Mucosa of stomach (tissue), 1 donor: ENCODE measurements around the gene FAF1.

ENCODE experiments used
- H3K27me3 ChIP-seq: one replicate; pipeline ENCODE4 v1.7.0; 2013; ENCODE audit warnings: mild to moderate bottlenecking, low read length; ENCODE audit not compliant: control insufficient read depth, insufficient read depth
- H3K36me3 ChIP-seq: one replicate; pipeline ENCODE4 v1.7.0; 2013; ENCODE audit warnings: low read length; ENCODE audit not compliant: control insufficient read depth, insufficient read depth
- H3K4me1 ChIP-seq: one replicate; pipeline ENCODE4 v1.7.0; 2013; ENCODE audit warnings: mild to moderate bottlenecking, low read length; ENCODE audit not compliant: control insufficient read depth, insufficient read depth
- H3K4me3 ChIP-seq: one replicate; pipeline ENCODE4 v1.7.0; 2013; ENCODE audit warnings: low read length
- H3K9ac ChIP-seq: one replicate; pipeline ENCODE4 v1.7.0; 2013; ENCODE audit warnings: mild to moderate bottlenecking, low read length, moderate library complexity
- H3K9me3 ChIP-seq: one replicate; pipeline ENCODE4 v1.7.0; 2013; ENCODE audit warnings: mild to moderate bottlenecking, low read length, moderate library complexity; ENCODE audit not compliant: control insufficient read depth
- donor health status: Pancreatic carcinoma.

The FAF1 gene

GRCh38 chr1:50989694-50990093 lies 29.6 kb upstream of the FAF1 start:
- H3K4me1 ChIP-seq = no peaks in the 10 kb centered on the region
- H3K9ac ChIP-seq = no peak overlapping the region
- H3K36me3 ChIP-seq = no peaks in the 10 kb centered on the region
- no peaks in the 10 kb centered on the region for H3K27me3 ChIP-seq
- no peaks in the 10 kb centered on the region for H3K9me3 ChIP-seq
- no peak overlapping the region for H3K4me3 ChIP-seq

- Histone ChIP-seq H3K36me3 (no peaks in the 10 kb centered on the region), H3K4me3 (no peak overlapping the region), H3K9ac (no peak overlapping the region), H3K27me3 (no peaks in the 10 kb centered on the region), H3K9me3 (no peaks in the 10 kb centered on the region), H3K4me1 (no peaks in the 10 kb centered on the region)
Measured at GRCh38 chr1:50986653-50987052, 26.6 kb upstream of the FAF1 start.

GRCh38 chr1:50985094-50985493 lies 25.0 kb upstream of the FAF1 start:
- Histone ChIP-seq H3K9me3 (no peaks in the 10 kb centered on the region), H3K27me3 (no peaks in the 10 kb centered on the region), H3K36me3 (no peaks in the 10 kb centered on the region), H3K9ac (no peak overlapping the region), H3K4me3 (no peak overlapping the region), H3K4me1 (no peaks in the 10 kb centered on the region)

GRCh38 chr1:50983219-50983802 lies 23.2 kb upstream of the FAF1 start:
- no peaks in the 10 kb centered on the region for H3K4me1 ChIP-seq
- no peaks in the 10 kb centered on the region for H3K36me3 ChIP-seq
- H3K9me3 ChIP-seq = no peaks in the 10 kb centered on the region
- no peak overlapping the region for H3K4me3 ChIP-seq
- H3K9ac ChIP-seq = no peak overlapping the region
- H3K27me3 ChIP-seq = peaks cover 3% of the 10 kb centered on the region

- Histone ChIP-seq H3K36me3 (no peaks in the 10 kb centered on the region), H3K4me3 (no peak overlapping the region), H3K9ac (no peak overlapping the region), H3K9me3 (no peaks in the 10 kb centered on the region), H3K4me1 (no peaks in the 10 kb centered on the region), H3K27me3 (peaks cover 7% of the 10 kb centered on the region)
Measured at GRCh38 chr1:50982611-50983010, 22.5 kb upstream of the FAF1 start.

- H3K36me3 ChIP-seq = no peaks in the 10 kb centered on the region
- peaks cover 3% of the 10 kb centered on the region for H3K4me1 ChIP-seq
- no peak overlapping the region for H3K4me3 ChIP-seq
- no peaks in the 10 kb centered on the region for H3K9me3 ChIP-seq
- H3K27me3 ChIP-seq = peaks cover 16% of the 10 kb centered on the region
- no peak overlapping the region for H3K9ac ChIP-seq
Measured at GRCh38 chr1:50981741-50982140, 21.7 kb upstream of the FAF1 start.

GRCh38 chr1:50980505-50980904 lies 20.4 kb upstream of the FAF1 start:
- H3K27me3 ChIP-seq = peaks cover 16% of the 10 kb centered on the region
- H3K36me3 ChIP-seq = no peaks in the 10 kb centered on the region
- no peak overlapping the region for H3K9ac ChIP-seq
- H3K4me3 ChIP-seq = no peak overlapping the region
- H3K9me3 ChIP-seq = no peaks in the 10 kb centered on the region
- H3K4me1 ChIP-seq = peaks cover 3% of the 10 kb centered on the region

GRCh38 chr1:50979937-50980336 lies 19.9 kb upstream of the FAF1 start:
- Histone ChIP-seq H3K4me3 (no peak overlapping the region), H3K36me3 (no peaks in the 10 kb centered on the region), H3K4me1 (peaks cover 3% of the 10 kb centered on the region), H3K9me3 (no peaks in the 10 kb centered on the region), H3K9ac (no peak overlapping the region), H3K27me3 (peaks cover 16% of the 10 kb centered on the region)

- H3K4me1 ChIP-seq = peaks cover 3% of the 10 kb centered on the region
- H3K27me3 ChIP-seq = peaks cover 16% of the 10 kb centered on the region
- H3K4me3 ChIP-seq = no peak overlapping the region
- peak overlapping the region; percentile 28 for H3K9ac ChIP-seq
- no peaks in the 10 kb centered on the region for H3K36me3 ChIP-seq
- H3K9me3 ChIP-seq = no peaks in the 10 kb centered on the region
Measured at GRCh38 chr1:50978852-50979781, 19.1 kb upstream of the FAF1 start.

GRCh38 chr1:50978144-50978851 lies 18.2 kb upstream of the FAF1 start:
- Histone ChIP-seq H3K36me3 (no peaks in the 10 kb centered on the region), H3K9ac (peak overlapping the region; percentile 68), H3K9me3 (no peaks in the 10 kb centered on the region), H3K4me1 (peaks cover 3% of the 10 kb centered on the region), H3K4me3 (no peak overlapping the region), H3K27me3 (peaks cover 16% of the 10 kb centered on the region)

GRCh38 chr1:50977575-50978143 lies 17.6 kb upstream of the FAF1 start:
- Histone ChIP-seq H3K36me3 (no peaks in the 10 kb centered on the region), H3K9ac (peak overlapping the region; percentile 73), H3K27me3 (peaks cover 16% of the 10 kb centered on the region), H3K9me3 (no peaks in the 10 kb centered on the region), H3K4me3 (peak overlapping the region; percentile 79), H3K4me1 (peaks cover 3% of the 10 kb centered on the region)
